HepG2 (cell line): Measurements from ENCODE around the gene SPTB. TPM values are rescaled to one million over a fixed set of nuclear protein-coding genes. Genes with fewer than 3 reads are reported as not detected.

Experiments used
- ATAC-seq: fragments of 200-7000 bp; cut with Tn5 transposase; 3 replicates; pipeline ENCODE4 v1.9.1; 2020; ENCODE audit warnings: mild to moderate bottlenecking, moderate library complexity
- BruUV-seq: library from RNA; stranded (reverse); fragments of 400-500 nt; replicated peaks from 2 replicates; lab custom pipeline; 2021; lab: Mats Ljungman, UMichigan
- CTCF ChIA-PET: fragments of 300-600 bp; formaldehyde crosslinking; extraction: SDS; loops from one replicate; lab custom pipeline; 2021; ENCODE audit warnings: low total read pairs, inconsistent platforms, low intra/inter-chr PET ratio; lab: Yijun Ruan, JAX
- POLR2A ChIA-PET: fragments of 350-600 bp; sonication (Branson Sonifier 250); formaldehyde crosslinking; loops from one replicate; lab custom pipeline; 2020; ENCODE audit warnings: antibody characterized with exemption, inconsistent platforms; lab: Yijun Ruan, JAX
- DNase-seq: peaks from one replicate; pipeline ENCODE4 v3.0.0-alpha.2; 2015; ENCODE audit warnings: low spot score
- FAIRE-seq: peaks from 3 replicates; lab custom pipeline; 2011; peaks lifted over from hg19 to GRCh38; lab: Jason Lieb, UNC
- H2AFZ ChIP-seq: one replicate; pipeline ENCODE4 v1.6.1; 2011; ENCODE audit warnings: low read length, inconsistent platforms
- H3K27ac ChIP-seq: fragments of 300-600 bp; 3 replicates; pipeline ENCODE4 v1.8.0; 2011; ENCODE audit warnings: mixed run types, mild to moderate bottlenecking, mixed read lengths, low read length, inconsistent platforms; ENCODE audit not compliant: insufficient read depth; ENCODE audit errors: extremely low read length
- H3K27me3 ChIP-seq, 2 experiments: fragments of 200-600 bp in 1 of 2; 2 replicates in 1 of 2; 3 replicates in 1 of 2; pipeline versions ENCODE4 v1.6.0 to v1.8.0; 2011; ENCODE audit warnings: low read length in 2 of 2, mild to moderate bottlenecking in 2 of 2, moderate library complexity in 2 of 2, inconsistent platforms in 1 of 2; ENCODE audit not compliant: insufficient read depth in 2 of 2, control insufficient read depth in 1 of 2
- H3K36me3 ChIP-seq, 2 experiments: fragments of 200-600 bp in 1 of 2; replicated peaks in 1 of 2; 2 replicates in 1 of 2; 3 replicates in 1 of 2; pipeline versions ENCODE4 v1.5.1 to v1.8.0; 2011; ENCODE audit warnings: low read length in 2 of 2, inconsistent platforms in 1 of 2; ENCODE audit not compliant: insufficient read depth in 2 of 2, control insufficient read depth in 1 of 2
- H3K4me1 ChIP-seq: 2 replicates; pipeline ENCODE4 v1.5.1; 2012; ENCODE audit warnings: low read length, inconsistent platforms; ENCODE audit not compliant: insufficient read depth
- H3K4me2 ChIP-seq: 2 replicates; pipeline ENCODE4 v1.6.0; 2011; ENCODE audit warnings: low read depth, low read length, inconsistent platforms
- H3K4me3 ChIP-seq, 3 experiments: fragments of 200-600 bp in 1 of 3; sonication (generic), shearing (Covaris generic) in 1 of 3; replicated peaks in 1 of 3; 2 replicates each; pipeline ENCODE4 v1.5.1; 2011 to 2016; ENCODE audit warnings: low read length in 3 of 3, inconsistent platforms in 2 of 3, low read depth in 2 of 3, mild to moderate bottlenecking in 2 of 3, control low read depth in 1 of 3, mixed read lengths in 1 of 3; ENCODE audit not compliant: insufficient read depth in 1 of 3
- H3K79me2 ChIP-seq: one replicate; pipeline ENCODE4 v1.6.1; 2011; ENCODE audit warnings: low read length, inconsistent platforms; ENCODE audit not compliant: insufficient read depth
- H3K9ac ChIP-seq: 2 replicates; pipeline ENCODE4 v1.6.0; 2011; ENCODE audit warnings: mild to moderate bottlenecking, low read depth, low read length, inconsistent platforms; ENCODE audit not compliant: insufficient read depth
- H3K9me3 ChIP-seq: 2 replicates; pipeline ENCODE4 v1.5.1; 2012; ENCODE audit warnings: mild to moderate bottlenecking, low read length
- H4K20me1 ChIP-seq: 2 replicates; pipeline ENCODE4 v1.6.0; 2011; ENCODE audit warnings: inconsistent platforms, mild to moderate bottlenecking, low read length, moderate library complexity; ENCODE audit not compliant: insufficient read depth
- ATF7-NPFF ChIP-seq: sonication (generic); formaldehyde crosslinking; IDR thresholded peaks from 2 replicates; pipeline ENCODE4 v1.8.1; 2023; ENCODE audit warnings: mild to moderate bottlenecking, low read depth, missing genetic modification reagents, moderate library complexity
- KDM5A ChIP-seq: fragments of 200-600 bp; sonication (generic); IDR thresholded peaks from 2 replicates; pipeline ENCODE4 v1.7.0; 2018; ENCODE audit warnings: antibody characterized with exemption, mild to moderate bottlenecking, low read length, borderline replicate concordance
- MED13 ChIP-seq: sonication (generic); formaldehyde crosslinking; IDR thresholded peaks from 2 replicates; pipeline ENCODE4 v1.5.0; 2020; ENCODE audit warnings: missing genetic modification reagents
- NCOR1 ChIP-seq: fragments of 200-600 bp; sonication (generic); IDR thresholded peaks from 2 replicates; pipeline ENCODE4 v1.7.0; 2017; ENCODE audit warnings: antibody characterized with exemption, low read length, borderline replicate concordance
- ONECUT2 ChIP-seq: sonication (generic); formaldehyde crosslinking; IDR thresholded peaks from 2 replicates; pipeline ENCODE4 v1.4.0; 2020; ENCODE audit warnings: missing genetic modification reagents
- POGZ ChIP-seq: sonication (generic); formaldehyde crosslinking; IDR thresholded peaks from 2 replicates; pipeline ENCODE4 v1.4.0; 2020; ENCODE audit warnings: mild to moderate bottlenecking, missing genetic modification reagents
- TERF1 ChIP-seq: sonication (generic); formaldehyde crosslinking; IDR thresholded peaks from 2 replicates; pipeline ENCODE4 v1.8.0; 2022; ENCODE audit warnings: mild to moderate bottlenecking, missing genetic modification reagents, moderate library complexity
- ZBTB20 ChIP-seq: sonication (generic); formaldehyde crosslinking; IDR thresholded peaks from 2 replicates; pipeline ENCODE4 v1.8.1; 2023; ENCODE audit warnings: missing genetic modification reagents, low read depth, mild to moderate bottlenecking, borderline replicate concordance
- ZBTB42 ChIP-seq: sonication (generic); formaldehyde crosslinking; IDR thresholded peaks from 2 replicates; pipeline ENCODE4 v1.5.0; 2020; ENCODE audit warnings: mild to moderate bottlenecking, missing genetic modification reagents
- ZNF296 ChIP-seq: sonication (generic); formaldehyde crosslinking; conservative IDR thresholded peaks from 2 replicates; pipeline ENCODE4 v1.5.0; 2020; ENCODE audit warnings: mild to moderate bottlenecking, missing genetic modification reagents
- ZNF33B ChIP-seq: sonication (generic); formaldehyde crosslinking; IDR thresholded peaks from 2 replicates; pipeline ENCODE4 v1.5.1; 2020; ENCODE audit warnings: mild to moderate bottlenecking, missing genetic modification reagents
- ZNF615 ChIP-seq: sonication (generic); formaldehyde crosslinking; IDR thresholded peaks from 2 replicates; pipeline ENCODE4 v1.5.0; 2020; ENCODE audit warnings: mild to moderate bottlenecking, missing genetic modification reagents, borderline replicate concordance
- ZNF75D ChIP-seq: sonication (generic); formaldehyde crosslinking; IDR thresholded peaks from 2 replicates; pipeline ENCODE4 v1.8.1; 2023; ENCODE audit warnings: missing genetic modification reagents, mild to moderate bottlenecking, borderline replicate concordance
- ZNF800 ChIP-seq: sonication (generic); formaldehyde crosslinking; IDR thresholded peaks from 2 replicates; pipeline ENCODE4 v1.4.0; 2020; ENCODE audit warnings: missing genetic modification reagents
- ZNF841 ChIP-seq: sonication (generic); formaldehyde crosslinking; IDR thresholded peaks from 2 replicates; pipeline ENCODE4 v1.8.1; 2023; ENCODE audit warnings: missing genetic modification reagents, borderline replicate concordance
- WGBS: methylation state at CpG from one replicate; pipeline ENCODE4 v1.1.6; 2017; ENCODE audit warnings: low lambda C conversion rate; 5-methylcytosine and 5-hydroxymethylcytosine counted together
- in situ Hi-C: cut with HindIII; loops from 2 replicates; pipeline ENCODE4 v1.10.0; 2017; ENCODE audit warnings: low pct_unique_long_range_greater_than_20kb; ENCODE audit not compliant: extremely low pct_ligation_motif_present
- intact Hi-C: fragments of 100-400 bp; cut with micrococcal nuclease; formaldehyde crosslinking; loops from one replicate; pipeline ENCODE4 v1.10.0; 2022; ENCODE audit not compliant: unreplicated experiment
- polyA plus RNA-seq, 8 experiments: library from polyadenylated mRNA; depleted of rRNA in 3 of 8; stranded (reverse) in 7 of 8; unstranded in 1 of 8; fragments of >200 nt; fragmentation: Illumina TruSeq in 4 of 8; extraction: Trizol in 4 of 8; gene quantifications; 2 replicates each; pipeline versions ENCODE4 v1.2.1 to v1.2.3, GENCODE V29; 2011 to 2016; ENCODE audit warnings: low read depth in 4 of 8, missing spikeins in 1 of 8, mixed read lengths in 1 of 8; ENCODE audit not compliant: insufficient read depth in 1 of 8
- total RNA-seq, 5 experiments: library from RNA; depleted of rRNA; stranded (reverse); fragments of >200 nt; fragmentation: Illumina TruSeq; extraction: Trizol; gene quantifications; 2 replicates each; pipeline ENCODE4 v1.2.3, GENCODE V29; 2016; ENCODE audit warnings: low read depth in 1 of 5

The SPTB gene
- total and polyA plus RNA-seq, 2 of the 13 experiments (the other 11 are each of a cell fraction or from before 2014, with no cell fraction given), result 0.01 to 0.02 TPM

- TF ChIP-seq TERF1 (CRISPR knock-in tag), result no peak
- TF ChIP-seq ZBTB42 (CRISPR knock-in tag), result no peak
- no peak for TF ChIP-seq MED13 (CRISPR knock-in tag)
- no peak for TF ChIP-seq ZNF615 (CRISPR knock-in tag)
- TF ChIP-seq KDM5A, result no peak
- no peak for TF ChIP-seq ZNF296 (CRISPR knock-in tag)
- TF ChIP-seq ZBTB20, result no peak
These were observed 764 bp upstream of the SPTB start (continued) for GRCh38 chr14:64880221-64881121.

GRCh38 chr14:64878837-64879634, 671 bp downstream of the SPTB start:
- peaks cover 12% of the 10 kb centered on the region for H3K4me1 ChIP-seq
- H3K27me3 ChIP-seq, result peaks cover 11 to 57% of the 10 kb centered on the region in 2 experiments
- ChIA-PET POLR2A (no interaction called here), CTCF (no interaction called here)
- no peak overlapping the region for H2AFZ ChIP-seq
- ATAC-seq, result peak; percentile 59
- no peak for FAIRE-seq
- intact Hi-C loops (no loop called here), in situ Hi-C loops (loop anchor here (25.0 kb wide), 1 partner anchor 217 kb away; no protein-coding TSS in a partner anchor)
- H3K79me2 ChIP-seq, result no peaks in the 10 kb centered on the region
- H3K36me3 ChIP-seq, result no peaks in the 10 kb centered on the region
- TF ChIP-seq POGZ (CRISPR knock-in tag), result no peak
- no peak for TF ChIP-seq ZNF33B (CRISPR knock-in tag)
- TF ChIP-seq ZNF841 (CRISPR knock-in tag), result no peak
- no peak for TF ChIP-seq ATF7-NPFF (CRISPR knock-in tag)
- TF ChIP-seq ZNF800 (CRISPR knock-in tag), result peak; percentile 82; the same call in 1 of the 2 replicates
- no peak for TF ChIP-seq NCOR1
- no peak for TF ChIP-seq ONECUT2 (CRISPR knock-in tag)
- TF ChIP-seq ZNF75D (CRISPR knock-in tag), result no peak
- no TSS peak for BruUV-seq
- H3K9ac ChIP-seq, result no peak overlapping the region
- H3K27ac ChIP-seq, result no peak overlapping the region
- DNase-seq, result no peak
- peak overlapping the region; percentile 54 to 68 (median 67); a peak in 4 of 6 replicates for H3K4me3 ChIP-seq
- H3K4me2 ChIP-seq, result peak overlapping the region; percentile 81
- H3K9me3 ChIP-seq, result no peaks in the 10 kb centered on the region
- 6% methylated on average over 19 of the region's 43 CpGs for WGBS
- H4K20me1 ChIP-seq, result no peaks in the 10 kb centered on the region
